ENCODE measurements around the gene SLC19A1.
A peak's percentile ranks its signal among the peaks of the same experiment; 100 is the strongest.

SLC19A1 gene

GRCh38 chr21:45454926-45455673, 87.1 kb downstream of the SLC19A1 start:
- no peak overlapping the region for H3K4me3 ChIP-seq (replicated peaks; ENCODE audit: insufficient read depth, low read length)
- peak in 1 of 2 experiments; percentile 23 for DNase-seq (ENCODE audit: low read depth in 1 of 2, low spot score in 1 of 2)
- no peak overlapping the region for H3K27ac ChIP-seq (replicated peaks)
- TF ChIP-seq CTCF (IDR thresholded peaks at IDR 0.05; ENCODE audit: insufficient read depth, low read length) (no peak), SPI1 (IDR thresholded peaks at IDR 0.05; ENCODE audit: borderline replicate concordance, low read depth) (no peak), POLR2AphosphoS5 (IDR thresholded peaks at IDR 0.05; ENCODE audit: low read depth) (no peak), GABPA (IDR thresholded peaks at IDR 0.05; ENCODE audit: low read depth) (no peak), REST (IDR thresholded peaks at IDR 0.05; ENCODE audit: insufficient replicate concordance, low read depth) (no peak)
- peaks cover 19% of the 10 kb centered on the region for H3K27me3 ChIP-seq (ENCODE audit: insufficient read depth, poor library complexity, severe bottlenecking)

- Histone ChIP-seq H3K27ac (replicated peaks) (no peak overlapping the region), H3K27me3 (ENCODE audit: insufficient read depth, poor library complexity, severe bottlenecking) (peaks cover 19% of the 10 kb centered on the region), H3K4me3 (replicated peaks; ENCODE audit: insufficient read depth, low read length) (no peak overlapping the region)
- TF ChIP-seq POLR2AphosphoS5 (IDR thresholded peaks at IDR 0.05; ENCODE audit: low read depth) = no peak
- TF ChIP-seq SPI1 (IDR thresholded peaks at IDR 0.05; ENCODE audit: borderline replicate concordance, low read depth) = no peak
- TF ChIP-seq REST (IDR thresholded peaks at IDR 0.05; ENCODE audit: insufficient replicate concordance, low read depth) = no peak
- no peak for TF ChIP-seq GABPA (IDR thresholded peaks at IDR 0.05; ENCODE audit: low read depth)
- TF ChIP-seq CTCF (IDR thresholded peaks at IDR 0.05; ENCODE audit: insufficient read depth, low read length) = no peak
- DNase-seq (ENCODE audit: low read depth in 1 of 2, low spot score in 1 of 2) = no peak
Observed at GRCh38 chr21:45454060-45454925, 87.9 kb downstream of the SLC19A1 start.

GRCh38 chr21:45453308-45453950, 88.8 kb downstream of the SLC19A1 start:
- Histone ChIP-seq H3K27ac (replicated peaks) (no peak overlapping the region), H3K27me3 (ENCODE audit: insufficient read depth, poor library complexity, severe bottlenecking) (peaks cover 19% of the 10 kb centered on the region), H3K4me3 (replicated peaks; ENCODE audit: insufficient read depth, low read length) (no peak overlapping the region)
- no peak for DNase-seq (ENCODE audit: low read depth in 1 of 2, low spot score in 1 of 2)
- TF ChIP-seq REST (IDR thresholded peaks at IDR 0.05; ENCODE audit: insufficient replicate concordance, low read depth) (no peak), SPI1 (IDR thresholded peaks at IDR 0.05; ENCODE audit: borderline replicate concordance, low read depth) (no peak), GABPA (IDR thresholded peaks at IDR 0.05; ENCODE audit: low read depth) (no peak), POLR2AphosphoS5 (IDR thresholded peaks at IDR 0.05; ENCODE audit: low read depth) (no peak), CTCF (IDR thresholded peaks at IDR 0.05; ENCODE audit: insufficient read depth, low read length) (no peak)

Data from HL-60 (cell line).